Measurements from ENCODE around the gene HOXC11. TPM values are rescaled to one million over a fixed set of nuclear protein-coding genes. Genes with fewer than 3 reads are reported as not detected.

HOXC11 gene
- total and polyA plus RNA-seq, 4 experiments from 2014 or later = not detected

DNA sequence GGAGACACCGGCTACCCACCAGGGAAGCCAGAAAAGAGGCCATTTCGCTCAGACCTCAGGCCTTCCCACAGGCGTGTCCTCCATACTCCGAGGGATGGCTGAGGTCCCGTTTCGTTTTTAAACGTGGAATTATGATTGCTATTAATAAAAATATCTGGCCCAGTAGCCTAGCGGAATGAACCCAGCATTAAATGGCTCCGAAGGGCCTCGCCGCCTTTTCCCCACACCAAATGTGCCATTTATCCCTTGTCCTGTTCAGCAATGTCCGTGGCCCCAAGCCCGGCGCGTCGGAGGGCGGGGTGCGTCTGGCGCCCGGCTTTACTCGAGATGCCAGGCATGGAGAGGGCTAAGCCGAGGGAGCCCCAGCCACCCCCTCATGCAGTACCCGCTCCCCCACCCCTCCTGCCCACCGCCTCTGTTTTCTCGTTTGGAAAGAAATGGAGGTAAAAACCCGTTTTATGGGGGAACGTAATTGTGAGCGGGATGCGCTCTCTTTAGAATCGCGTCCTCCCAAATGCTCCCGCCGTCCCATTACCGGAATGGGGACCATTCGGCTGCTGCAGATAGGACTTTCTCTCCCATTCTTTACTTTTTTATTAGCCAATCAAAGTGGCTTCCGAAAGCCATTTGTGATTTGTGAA, 41.6 kb downstream of the HOXC11 start:
- peaks cover 52 to 66% of the 10 kb centered on the region in 2 donors for H3K27me3 Mint-ChIP-seq
- H3K4me3 ChIP-seq (ENCODE audit: low read length in 2 of 2) = no peak overlapping the region
- no peaks in the 10 kb centered on the region for H3K9me3 ChIP-seq (ENCODE audit: control insufficient read depth in 1 of 2, low read length in 2 of 2)
- H3K4me1 ChIP-seq (ENCODE audit: insufficient read depth, low read length) = peaks cover 25% of the 10 kb centered on the region
- H3K36me3 ChIP-seq (ENCODE audit: insufficient read depth, low read length) = no peaks in the 10 kb centered on the region
- peaks cover 66% of the 10 kb centered on the region for H3K27me3 ChIP-seq (ENCODE audit: insufficient read depth, low read length)
- no peak overlapping the region for H3K27ac ChIP-seq (ENCODE audit: low read depth, low read length)
- DNase-seq = no peak
- ChIA-PET CTCF (ENCODE audit: partially characterized antibody) (interaction anchor here (0.9 to 1.1 kb wide), 4 partner anchors 18 to 198 kb away, joined by 3 to 6 read pairs (median 4); no protein-coding TSS in a partner anchor), POLR2A (ENCODE audit: partially characterized antibody) (no interaction called here)
- peak overlapping the region in 1 of 7 donors; percentile 29 for H3K27ac Mint-ChIP-seq
- peaks cover 12 to 49% (median 26%) of the 10 kb centered on the region in 4 donors for H3K4me1 Mint-ChIP-seq
- peaks cover 0 to 1% of the 10 kb centered on the region in 2 donors for H3K36me3 Mint-ChIP-seq
- H3K4me3 Mint-ChIP-seq = peak overlapping the region in 5 of 8 donors; percentile 6 to 59 (median 38)
- peaks cover 0 to 3% (median 0%) of the 10 kb centered on the region in 8 donors for H3K9me3 Mint-ChIP-seq
- intact Hi-C loops (cut with micrococcal nuclease) = no loop called here

DNA sequence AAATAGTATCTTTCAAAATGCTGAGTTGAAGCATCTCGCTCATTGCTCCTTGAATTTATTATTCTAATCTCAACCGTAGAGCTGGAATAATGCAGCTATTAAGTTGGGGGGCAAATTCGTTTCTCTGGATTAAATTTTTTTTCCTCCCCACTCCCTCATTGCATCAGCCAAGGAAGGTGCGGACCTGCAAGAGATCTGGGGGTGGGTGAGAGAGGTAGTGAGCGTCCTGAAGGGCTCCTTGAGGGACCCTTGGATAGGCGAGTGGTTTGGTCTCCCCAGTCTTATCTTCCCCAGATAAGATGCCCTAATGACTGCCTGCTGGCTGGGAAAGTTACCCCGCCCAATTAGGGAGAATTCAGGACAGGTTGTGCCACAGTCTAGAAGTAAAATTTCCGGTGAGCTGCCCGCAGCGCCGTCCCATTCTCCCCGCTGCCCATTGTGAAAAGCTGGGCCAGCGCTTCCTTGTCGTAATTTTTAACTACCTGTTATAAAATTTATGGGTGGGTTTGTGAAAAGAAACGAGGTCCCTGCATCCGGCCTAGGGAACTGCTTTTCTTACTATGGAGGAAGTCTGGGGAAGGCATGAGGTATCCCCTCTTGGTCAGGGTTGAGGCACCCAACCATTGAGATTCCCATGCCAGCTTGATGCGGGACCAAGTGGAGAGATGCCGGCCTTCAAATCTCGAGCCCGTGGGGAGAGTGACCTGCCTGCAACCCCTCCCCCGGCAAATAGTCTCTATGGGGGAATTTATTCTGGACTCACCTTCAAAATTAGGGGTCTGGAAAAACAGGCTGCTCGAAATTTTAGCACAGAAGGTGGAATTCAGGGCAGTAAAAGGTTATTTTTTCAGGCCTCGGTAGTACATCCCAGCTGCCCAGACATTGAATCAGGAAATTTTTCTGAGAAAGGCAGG, 42.3 kb downstream of the HOXC11 start:
- Histone ChIP-seq H3K27me3 (ENCODE audit: insufficient read depth, low read length) (peaks cover 65% of the 10 kb centered on the region), H3K9me3 (ENCODE audit: control insufficient read depth in 1 of 2, low read length in 2 of 2) (no peaks in the 10 kb centered on the region), H3K36me3 (ENCODE audit: insufficient read depth, low read length) (no peaks in the 10 kb centered on the region), H3K4me1 (ENCODE audit: insufficient read depth, low read length) (peaks cover 21% of the 10 kb centered on the region), H3K27ac (ENCODE audit: low read depth, low read length) (no peak overlapping the region), H3K4me3 (ENCODE audit: low read length in 2 of 2) (no peak overlapping the region)
- peak overlapping the region in 1 of 7 donors; percentile 55 for H3K27ac Mint-ChIP-seq
- H3K9me3 Mint-ChIP-seq = peaks cover 0 to 3% (median 0%) of the 10 kb centered on the region in 8 donors
- peaks cover 10 to 42% (median 25%) of the 10 kb centered on the region in 4 donors for H3K4me1 Mint-ChIP-seq
- ChIA-PET CTCF (ENCODE audit: partially characterized antibody) (interaction anchor here (1.1 to 3.1 kb wide), 3 partner anchors 10 to 198 kb away, joined by 3 to 14 read pairs (median 4); no protein-coding TSS in a partner anchor), POLR2A (ENCODE audit: partially characterized antibody) (no interaction called here)
- H3K4me3 Mint-ChIP-seq = peak overlapping the region in 5 of 8 donors; percentile 6 to 59 (median 38)
- no peak for DNase-seq
- H3K36me3 Mint-ChIP-seq = peaks cover 0 to 1% of the 10 kb centered on the region in 2 donors
- intact Hi-C loops (cut with micrococcal nuclease) = no loop called here
- H3K27me3 Mint-ChIP-seq = peaks cover 50 to 67% of the 10 kb centered on the region in 2 donors

DNA sequence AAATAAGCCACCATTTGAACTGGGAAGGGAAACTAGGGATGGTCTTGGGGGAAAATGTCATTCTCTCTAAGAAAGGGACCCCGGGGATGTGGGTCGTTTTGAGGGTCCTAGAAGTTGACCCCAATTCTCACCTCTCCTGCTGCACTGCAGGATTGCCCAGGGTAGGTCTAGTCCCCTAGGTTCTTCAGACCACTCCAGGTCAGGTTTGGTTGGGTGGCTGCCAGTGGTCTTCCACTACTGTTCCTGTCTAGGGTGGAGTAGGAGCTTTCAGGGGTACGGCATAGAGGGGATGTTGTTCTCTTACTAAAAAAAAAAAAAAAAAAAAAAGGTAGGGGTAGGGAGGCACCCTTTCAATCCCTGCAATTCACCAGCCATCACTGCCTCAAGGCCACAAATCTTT, 43.1 kb downstream of the HOXC11 start:
- Mint-ChIP-seq H3K9me3 (peaks cover 0 to 3% (median 0%) of the 10 kb centered on the region in 8 donors), H3K27me3 (peaks cover 45 to 67% of the 10 kb centered on the region in 2 donors), H3K36me3 (peaks cover 0 to 1% of the 10 kb centered on the region in 2 donors), H3K4me3 (no peak overlapping the region), H3K4me1 (peaks cover 8 to 35% (median 23%) of the 10 kb centered on the region in 4 donors), H3K27ac (peak overlapping the region in 1 of 7 donors; percentile 48)
- H3K27ac ChIP-seq (ENCODE audit: low read depth, low read length) = no peak overlapping the region
- H3K4me3 ChIP-seq (ENCODE audit: low read length in 2 of 2) = no peak overlapping the region
- ChIA-PET POLR2A (ENCODE audit: partially characterized antibody) (interaction anchor here (2.5 kb wide), 1 partner anchor 9 kb away, joined by 19 read pairs; the partner anchor contains the start of gene HOXC8), CTCF (ENCODE audit: partially characterized antibody) (interaction anchor here (1.3 to 3.1 kb wide), 4 partner anchors 8 to 198 kb away, joined by 3 to 14 read pairs (median 7); no protein-coding TSS in a partner anchor)
- no peaks in the 10 kb centered on the region for H3K36me3 ChIP-seq (ENCODE audit: insufficient read depth, low read length)
- DNase-seq = no peak
- H3K9me3 ChIP-seq (ENCODE audit: control insufficient read depth in 1 of 2, low read length in 2 of 2) = no peaks in the 10 kb centered on the region
- peaks cover 21% of the 10 kb centered on the region for H3K4me1 ChIP-seq (ENCODE audit: insufficient read depth, low read length)
- H3K27me3 ChIP-seq (ENCODE audit: insufficient read depth, low read length) = peaks cover 60% of the 10 kb centered on the region
- intact Hi-C loops (cut with micrococcal nuclease) = no loop called here

DNA sequence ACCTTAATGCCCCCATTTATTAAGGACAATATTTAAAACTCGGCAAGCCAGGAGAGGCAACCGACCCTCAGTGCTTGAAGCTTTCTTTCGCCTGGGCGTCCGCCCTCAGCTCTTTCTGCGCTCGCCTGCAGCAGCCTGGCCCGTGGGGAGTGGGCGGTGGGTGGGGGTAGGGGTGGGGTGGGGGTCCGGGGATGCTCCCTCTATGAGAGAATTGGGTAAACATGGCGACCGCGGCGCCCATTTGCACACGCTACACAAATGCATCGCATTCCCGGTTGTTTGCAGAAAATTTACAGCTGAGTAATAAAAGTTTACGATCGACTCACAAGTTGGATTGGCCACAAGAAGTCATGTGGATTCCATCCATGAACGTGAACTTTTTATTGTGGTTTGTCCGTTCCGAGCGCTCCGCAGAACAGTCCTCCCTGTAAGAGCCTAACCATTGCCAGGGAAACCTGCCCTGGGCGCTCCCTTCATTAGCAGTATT, 43.6 kb downstream of the HOXC11 start:
- Histone ChIP-seq H3K4me1 (ENCODE audit: insufficient read depth, low read length) (peaks cover 21% of the 10 kb centered on the region), H3K27me3 (ENCODE audit: insufficient read depth, low read length) (peaks cover 58% of the 10 kb centered on the region), H3K36me3 (ENCODE audit: insufficient read depth, low read length) (no peaks in the 10 kb centered on the region), H3K9me3 (ENCODE audit: control insufficient read depth in 1 of 2, low read length in 2 of 2) (no peaks in the 10 kb centered on the region), H3K4me3 (ENCODE audit: low read length in 2 of 2) (no peak overlapping the region), H3K27ac (ENCODE audit: low read depth, low read length) (no peak overlapping the region)
- Mint-ChIP-seq H3K27ac (peak overlapping the region in 2 of 7 donors; percentile 22 to 48), H3K4me1 (peaks cover 6 to 32% (median 19%) of the 10 kb centered on the region in 4 donors), H3K4me3 (peak overlapping the region in 2 of 8 donors; percentile 21 to 31), H3K36me3 (peaks cover 0 to 1% of the 10 kb centered on the region in 2 donors), H3K27me3 (peaks cover 44 to 66% of the 10 kb centered on the region in 2 donors), H3K9me3 (peaks cover 0 to 3% (median 0%) of the 10 kb centered on the region in 8 donors)
- intact Hi-C loops (cut with micrococcal nuclease) = no loop called here
- DNase-seq = no peak
- CTCF ChIA-PET (ENCODE audit: partially characterized antibody) = interaction anchor here (1.0 to 3.1 kb wide), 7 partner anchors 9 to 198 kb away, joined by 3 to 14 read pairs (median 8); partner anchors contain the start of gene HOXC5
- POLR2A ChIA-PET (ENCODE audit: partially characterized antibody) = interaction anchor here (1.2 to 2.5 kb wide), 2 partner anchors 9 to 174 kb away, joined by 4 to 19 read pairs; partner anchors contain the start of gene HOXC8

DNA sequence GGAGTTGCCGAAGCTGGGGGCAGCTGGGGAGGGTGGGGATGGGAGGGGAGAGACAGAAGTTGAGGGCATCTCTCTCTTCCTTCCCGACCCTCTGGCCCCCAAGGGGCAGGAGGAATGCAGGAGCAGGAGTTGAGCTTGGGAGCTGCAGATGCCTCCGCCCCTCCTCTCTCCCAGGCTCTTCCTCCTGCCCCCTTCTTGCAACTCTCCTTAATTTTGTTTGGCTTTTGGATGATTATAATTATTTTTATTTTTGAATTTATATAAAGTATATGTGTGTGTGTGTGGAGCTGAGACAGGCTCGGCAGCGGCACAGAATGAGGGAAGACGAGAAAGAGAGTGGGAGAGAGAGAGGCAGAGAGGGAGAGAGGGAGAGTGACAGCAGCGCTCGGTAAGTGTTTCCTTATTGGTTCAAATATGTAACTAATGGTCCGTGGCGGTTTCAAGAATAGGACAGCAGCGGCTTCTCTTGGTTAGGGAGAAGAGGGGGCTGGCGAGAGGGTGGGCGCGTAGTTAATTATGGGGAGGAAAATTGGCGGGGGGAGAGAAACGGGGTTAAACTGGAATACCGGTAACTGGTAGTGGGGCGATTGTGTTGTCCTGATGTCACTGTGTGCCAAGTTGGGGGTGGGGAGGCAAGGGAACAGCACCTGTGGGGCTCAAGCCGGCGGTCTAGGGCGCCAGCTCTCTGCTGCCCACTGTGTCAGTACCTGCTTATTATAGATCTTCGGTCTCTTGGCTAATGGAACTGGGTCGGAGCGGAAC, 44.3 kb downstream of the HOXC11 start:
- Mint-ChIP-seq H3K4me1 (peaks cover 6 to 31% (median 17%) of the 10 kb centered on the region in 4 donors), H3K36me3 (peaks cover 0 to 1% of the 10 kb centered on the region in 2 donors), H3K27ac (peak overlapping the region in 6 of 7 donors; percentile 2 to 62 (median 48)), H3K27me3 (peaks cover 47 to 67% of the 10 kb centered on the region in 2 donors), H3K4me3 (peak overlapping the region; percentile 74 to 93 (median 86)), H3K9me3 (peaks cover 0 to 3% (median 0%) of the 10 kb centered on the region in 8 donors)
- Histone ChIP-seq H3K4me3 (ENCODE audit: low read length in 2 of 2) (peak overlapping the region; percentile 29 to 68), H3K27ac (ENCODE audit: low read depth, low read length) (no peak overlapping the region), H3K27me3 (ENCODE audit: insufficient read depth, low read length) (peaks cover 64% of the 10 kb centered on the region), H3K36me3 (ENCODE audit: insufficient read depth, low read length) (no peaks in the 10 kb centered on the region), H3K9me3 (ENCODE audit: control insufficient read depth in 1 of 2, low read length in 2 of 2) (no peaks in the 10 kb centered on the region), H3K4me1 (ENCODE audit: insufficient read depth, low read length) (peaks cover 21% of the 10 kb centered on the region)
- intact Hi-C loops (cut with micrococcal nuclease) = no loop called here
- ChIA-PET CTCF (ENCODE audit: partially characterized antibody) (interaction anchor here (0.7 to 3.1 kb wide), 11 partner anchors 9 to 197 kb away, joined by 3 to 14 read pairs (median 4); partner anchors contain the start of gene HOXC5), POLR2A (ENCODE audit: partially characterized antibody) (interaction anchor here (0.7 to 2.5 kb wide), 5 partner anchors 10 to 173 kb away, joined by 3 to 19 read pairs (median 4); partner anchors contain the start of genes HOXC8, HOXC9 and SMUG1)
- DNase-seq = no peak

DNA sequence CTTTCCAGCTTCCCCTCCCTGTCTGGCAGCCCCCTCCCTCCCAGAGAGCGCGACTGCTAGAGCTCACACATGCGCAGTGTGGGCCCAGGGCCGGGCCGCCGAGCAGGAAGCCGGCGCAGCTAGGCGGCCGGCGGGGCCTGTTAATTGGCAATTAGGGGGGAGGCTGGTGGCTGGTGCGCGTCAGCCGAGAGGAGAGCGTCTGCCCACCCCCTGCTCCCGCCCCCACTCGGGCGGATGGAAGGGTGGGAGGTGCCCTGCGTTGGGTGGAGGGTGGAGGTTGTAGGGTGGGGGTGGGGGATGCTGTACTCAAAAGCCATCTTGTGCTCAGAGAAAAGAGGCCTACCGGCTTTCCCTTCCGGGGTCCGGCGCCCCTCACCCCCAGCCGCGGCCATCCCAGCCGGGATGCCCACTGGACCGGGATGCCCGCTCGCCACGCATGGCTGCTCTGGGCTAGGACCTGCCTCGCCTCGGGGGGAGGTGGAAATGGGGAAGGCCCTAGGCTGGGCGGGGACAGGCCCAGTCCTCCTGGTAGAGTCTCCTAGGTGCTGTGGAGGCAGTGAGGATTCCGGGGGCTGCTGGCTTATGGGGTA, 45.0 kb downstream of the HOXC11 start:
- Mint-ChIP-seq H3K27ac (peak overlapping the region in 3 of 7 donors; percentile 37 to 57 (median 49)), H3K36me3 (peaks cover 0 to 1% of the 10 kb centered on the region in 2 donors), H3K4me1 (peaks cover 6 to 31% (median 17%) of the 10 kb centered on the region in 4 donors), H3K9me3 (peaks cover 0 to 3% (median 0%) of the 10 kb centered on the region in 8 donors), H3K4me3 (peak overlapping the region; percentile 74 to 93 (median 86)), H3K27me3 (peaks cover 49 to 66% of the 10 kb centered on the region in 2 donors)
- peak; percentile 66 to 74 (median 68) for DNase-seq
- ChIA-PET CTCF (ENCODE audit: partially characterized antibody) (interaction anchor here (0.7 to 3.1 kb wide), 9 partner anchors 12 to 197 kb away, joined by 3 to 14 read pairs (median 6); no protein-coding TSS in a partner anchor), POLR2A (ENCODE audit: partially characterized antibody) (interaction anchor here (0.7 to 2.5 kb wide), 4 partner anchors 9 to 171 kb away, joined by 3 to 19 read pairs (median 4); partner anchors contain the start of genes HOXC8, HOXC9 and SMUG1)
- H3K4me1 ChIP-seq (ENCODE audit: insufficient read depth, low read length) = peaks cover 21% of the 10 kb centered on the region
- intact Hi-C loops (cut with micrococcal nuclease) = no loop called here
- H3K4me3 ChIP-seq (ENCODE audit: low read length in 2 of 2) = peak overlapping the region; percentile 29 to 68
- no peaks in the 10 kb centered on the region for H3K36me3 ChIP-seq (ENCODE audit: insufficient read depth, low read length)
- H3K27me3 ChIP-seq (ENCODE audit: insufficient read depth, low read length) = peaks cover 59% of the 10 kb centered on the region
- no peak overlapping the region for H3K27ac ChIP-seq (ENCODE audit: low read depth, low read length)
- no peaks in the 10 kb centered on the region for H3K9me3 ChIP-seq (ENCODE audit: control insufficient read depth in 1 of 2, low read length in 2 of 2)

Measured in CD4-positive, alpha-beta memory T cell (primary cell).